Glutamatergic neuron (in vitro differentiated cells): ENCODE data around the gene DROSHA. TPM values are rescaled to one million over a fixed set of nuclear protein-coding genes. Genes with fewer than 3 reads are reported as not detected.

ENCODE experiments used
- DNase-seq: peaks from one replicate; pipeline ENCODE4 v3.0.0; 2022
- H3K27ac Mint-ChIP-seq: one replicate; pipeline ENCODE4 v1.8.0; 2020; ENCODE audit warnings: mild to moderate bottlenecking, mixed read lengths, inconsistent platforms; ENCODE audit not compliant: unreplicated experiment
- H3K27me3 Mint-ChIP-seq: one replicate; pipeline ENCODE4 v1.8.0; 2020; ENCODE audit warnings: mild to moderate bottlenecking, moderate library complexity, mixed read lengths, inconsistent platforms; ENCODE audit not compliant: unreplicated experiment
- H3K36me3 Mint-ChIP-seq: one replicate; pipeline ENCODE4 v1.8.0; 2020; ENCODE audit warnings: mild to moderate bottlenecking, mixed read lengths, inconsistent platforms; ENCODE audit not compliant: unreplicated experiment
- H3K4me1 Mint-ChIP-seq: one replicate; pipeline ENCODE4 v1.8.0; 2020; ENCODE audit warnings: mild to moderate bottlenecking, low read depth, mixed read lengths, inconsistent platforms; ENCODE audit not compliant: unreplicated experiment
- H3K4me3 Mint-ChIP-seq: one replicate; pipeline ENCODE4 v1.8.0; 2020; ENCODE audit warnings: mild to moderate bottlenecking, mixed read lengths, inconsistent platforms; ENCODE audit not compliant: unreplicated experiment
- H3K9me3 Mint-ChIP-seq: one replicate; pipeline ENCODE4 v1.8.0; 2020; ENCODE audit warnings: mild to moderate bottlenecking, moderate library complexity, mixed read lengths, inconsistent platforms; ENCODE audit not compliant: unreplicated experiment
- CTCF ChIP-seq: fragments of 200-600 bp; sonication (generic); IDR thresholded peaks from one replicate; pipeline ENCODE4 v1.5.0; 2021; ENCODE audit not compliant: partially characterized antibody, unreplicated experiment
- long read RNA-seq: library from polyadenylated mRNA; unstranded; transcript quantifications from one replicate; pipeline ENCODE4 v2.0.0, GENCODE V29; 2020; ENCODE audit not compliant: unreplicated experiment
- total RNA-seq: library from RNA; stranded (reverse); fragmentation: NEBNext Ultra II Directional; extraction: Animal tissue kit (Norgen Biotek cat#: 25700); gene quantifications from one replicate; pipeline ENCODE4 v1.2.1, GENCODE V29; 2021; ENCODE audit not compliant: unreplicated experiment

The DROSHA gene
- 102 TPM for total RNA-seq
- long read RNA-seq, partial matches to known transcripts: 2 of 3 reads
- long read RNA-seq, other reads (novel, unspliced or antisense): 1 of 3 reads

- H3K36me3 Mint-ChIP-seq: no peaks in the 10 kb centered on the region
- peaks cover 3% of the 10 kb centered on the region for H3K9me3 Mint-ChIP-seq
- no peak for TF ChIP-seq CTCF
- peaks cover 2% of the 10 kb centered on the region for H3K27me3 Mint-ChIP-seq
- H3K4me1 Mint-ChIP-seq: peaks cover 17% of the 10 kb centered on the region
- DNase-seq: peak; percentile 96
- peak within 1 kb of the TSS; percentile 98 for H3K4me3 Mint-ChIP-seq
- H3K27ac Mint-ChIP-seq: peak within 1 kb of the TSS; percentile 91
Observed at GRCh38 chr5:31531888-31532547, at the start of gene DROSHA, which contains the start of gene C5orf22. DROSHA (minus strand) TSS chr5:31532093; CDS start chr5:31529059, 3,034 bp downstream. C5orf22 (plus strand) TSS chr5:31532301; CDS start chr5:31532393, 92 bp downstream.

- Mint-ChIP-seq H3K4me3 (no peak overlapping the region), H3K36me3 (no peaks in the 10 kb centered on the region), H3K27me3 (peaks cover 1% of the 10 kb centered on the region), H3K4me1 (no peaks in the 10 kb centered on the region), H3K27ac (no peak overlapping the region), H3K9me3 (no peaks in the 10 kb centered on the region)
- TF ChIP-seq CTCF: no peak
- DNase-seq: no peak
Observed at GRCh38 chr5:31579558-31579957, 47.7 kb upstream of the DROSHA start.

- TF ChIP-seq CTCF: no peak
- Mint-ChIP-seq H3K27me3 (peaks cover 1% of the 10 kb centered on the region), H3K36me3 (no peaks in the 10 kb centered on the region), H3K4me1 (no peaks in the 10 kb centered on the region), H3K4me3 (no peak overlapping the region), H3K27ac (no peak overlapping the region), H3K9me3 (no peaks in the 10 kb centered on the region)
- no peak for DNase-seq
Observed at GRCh38 chr5:31577438-31577837, 45.5 kb upstream of the DROSHA start.

- Mint-ChIP-seq H3K4me3 (no peak overlapping the region), H3K36me3 (no peaks in the 10 kb centered on the region), H3K9me3 (no peaks in the 10 kb centered on the region), H3K27me3 (no peaks in the 10 kb centered on the region), H3K27ac (no peak overlapping the region), H3K4me1 (no peaks in the 10 kb centered on the region)
- DNase-seq: no peak
- no peak for TF ChIP-seq CTCF
Observed at GRCh38 chr5:31574772-31575171, 42.9 kb upstream of the DROSHA start.

- H3K36me3 Mint-ChIP-seq: no peaks in the 10 kb centered on the region
- H3K4me3 Mint-ChIP-seq: no peak overlapping the region
- H3K27me3 Mint-ChIP-seq: no peaks in the 10 kb centered on the region
- H3K9me3 Mint-ChIP-seq: no peaks in the 10 kb centered on the region
- TF ChIP-seq CTCF: no peak
- no peak for DNase-seq
- no peaks in the 10 kb centered on the region for H3K4me1 Mint-ChIP-seq
- H3K27ac Mint-ChIP-seq: no peak overlapping the region
Observed at GRCh38 chr5:31573494-31574142, 41.7 kb upstream of the DROSHA start.
